NCI-H446 (cell line): Measurements from ENCODE around the gene KRTAP5-2.

Experiments
- DNase-seq, 2 experiments: peaks; one replicate each; lab custom pipeline; 2025; lab: John Stamatoyannopoulos, UW

Gene KRTAP5-2

GRCh38 chr11:1555713-1556153, 42.4 kb downstream of the KRTAP5-2 start:
- DNase-seq = no peak

- DNase-seq = no peak
Observed at GRCh38 chr11:1554981-1555712, 42.9 kb downstream of the KRTAP5-2 start.

- DNase-seq = no peak
Observed at GRCh38 chr11:1553808-1554594, 44.1 kb downstream of the KRTAP5-2 start.

- no peak for DNase-seq
Observed at GRCh38 chr11:1549338-1550330, 48.5 kb downstream of the KRTAP5-2 start.

GRCh38 chr11:1548221-1549070, 49.6 kb downstream of the KRTAP5-2 start:
- no peak for DNase-seq

- no peak for DNase-seq
Observed at GRCh38 chr11:1547467-1548098, 50.5 kb downstream of the KRTAP5-2 start.
